MCF 10A (cell line): ENCODE results near the gene TOMM34. TPM values are rescaled to one million over a fixed set of nuclear protein-coding genes. Genes with fewer than 3 reads are reported as not detected.

Source experiments
- BruUV-seq: library from RNA; stranded (reverse); fragments of 400-500 nt; replicated peaks from 2 replicates; lab custom pipeline; 2021; lab: Mats Ljungman, UMichigan
- CTCF ChIA-PET: fragments of 300-600 bp; sonication (Branson Sonifier 250); formaldehyde crosslinking; extraction: SDS; loops from one replicate; lab custom pipeline; 2021; ENCODE audit warnings: antibody characterized with exemption, inconsistent platforms; lab: Yijun Ruan, JAX
- POLR2A ChIA-PET: fragments of 300-600, 350-650 bp; sonication (Branson Sonifier 250); formaldehyde crosslinking; extraction: SDS; loops from one replicate; lab custom pipeline; 2020; ENCODE audit warnings: antibody characterized with exemption, inconsistent platforms; lab: Yijun Ruan, JAX
- DNase-seq: peaks from one replicate; pipeline ENCODE4 v3.0.0-alpha.2; 2018; ENCODE audit not compliant: unreplicated experiment
- H3K27ac Mint-ChIP-seq: one replicate; pipeline ENCODE4 v1.8.0; 2022; ENCODE audit warnings: mild to moderate bottlenecking, low read depth, mixed read lengths; ENCODE audit not compliant: unreplicated experiment
- H3K27me3 Mint-ChIP-seq: one replicate; pipeline ENCODE4 v1.8.0; 2022; ENCODE audit warnings: mixed read lengths; ENCODE audit not compliant: insufficient read depth, unreplicated experiment
- H3K36me3 Mint-ChIP-seq: one replicate; pipeline ENCODE4 v1.8.0; 2022; ENCODE audit warnings: mild to moderate bottlenecking, moderate library complexity, mixed read lengths; ENCODE audit not compliant: insufficient read depth, unreplicated experiment
- H3K4me1 Mint-ChIP-seq: one replicate; pipeline ENCODE4 v1.8.0; 2022; ENCODE audit warnings: mixed read lengths; ENCODE audit not compliant: insufficient read depth, unreplicated experiment
- H3K4me3 Mint-ChIP-seq: one replicate; pipeline ENCODE4 v1.8.0; 2022; ENCODE audit warnings: mild to moderate bottlenecking, moderate library complexity, mixed read lengths; ENCODE audit not compliant: unreplicated experiment
- H3K9me3 Mint-ChIP-seq: one replicate; pipeline ENCODE4 v1.8.0; 2022; ENCODE audit warnings: mixed read lengths; ENCODE audit not compliant: unreplicated experiment
- intact Hi-C: fragments of 100-400 bp; cut with micrococcal nuclease; formaldehyde crosslinking; loops from 2 replicates; pipeline ENCODE4 v1.14.1; 2022
- total RNA-seq: library from RNA; stranded (reverse); gene quantifications from 2 replicates; pipeline ENCODE4 v1.2.3, GENCODE V29; 2022
- TF ChIP-seq, protein P1 (sequence below): fragments of 200-600 bp; IDR thresholded peaks from one replicate; pipeline ENCODE4 v1.8.0; 2022; ENCODE audit warnings: antibody characterized with exemption, mild to moderate bottlenecking; ENCODE audit not compliant: unreplicated experiment

Gene TOMM34
- total RNA-seq, 1 experiment from 2014 or later = 60.0 TPM

DNA sequence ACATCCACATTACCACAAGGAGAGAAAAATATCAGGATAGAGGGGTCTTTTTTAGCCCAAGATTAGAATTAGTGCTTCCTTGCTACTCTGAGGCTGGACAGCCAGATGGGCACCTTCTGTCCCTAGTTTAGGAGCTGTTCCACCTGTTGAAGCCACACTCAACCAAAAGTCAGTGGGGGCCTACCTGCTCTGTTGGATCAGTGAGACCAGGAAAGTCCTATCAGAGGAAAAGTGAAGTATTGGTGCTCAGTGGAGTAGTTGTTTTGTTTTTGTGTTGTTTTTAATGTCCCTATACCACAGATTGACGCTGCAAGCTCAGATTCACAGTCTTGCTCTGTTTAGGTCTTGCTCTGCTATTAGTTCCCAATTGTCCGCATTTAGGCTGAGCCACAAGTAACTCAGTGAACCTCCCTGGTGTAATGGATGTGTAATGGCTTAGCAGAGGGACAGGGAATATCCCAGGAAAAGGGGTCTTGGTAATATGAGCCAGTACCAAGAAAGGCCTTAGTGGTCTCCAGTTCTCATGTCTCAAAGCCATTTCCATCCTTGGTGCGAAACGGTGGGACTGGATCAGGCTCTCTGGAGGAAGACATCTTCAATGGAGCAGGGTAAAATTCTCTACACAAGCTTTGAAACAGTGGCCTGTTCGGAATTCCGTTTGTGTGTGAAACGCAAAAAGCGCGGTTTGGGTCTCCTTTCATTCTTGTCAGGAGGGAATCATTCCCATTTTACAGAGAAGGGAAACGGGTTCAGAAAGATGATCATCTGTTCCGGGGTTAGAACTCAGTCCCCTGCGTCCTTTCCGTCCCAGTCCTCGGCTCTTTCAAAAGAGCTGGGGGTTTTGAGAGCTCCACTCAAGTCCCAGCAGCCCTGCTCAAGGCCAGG lies 51.0 kb downstream of the TOMM34 start:
- ChIA-PET CTCF (interaction anchor here (0.5 to 1.2 kb wide), 3 partner anchors 8 to 432 kb away, joined by 3 to 4 read pairs (median 4); no protein-coding TSS in a partner anchor), POLR2A (interaction anchor here (0.5 to 5.6 kb wide), 12 partner anchors 9 to 154 kb away, joined by 3 to 33 read pairs (median 4); partner anchors contain the start of genes TOMM34 and YWHAB)
- no TSS peak for BruUV-seq
- Mint-ChIP-seq H3K27me3 (no peaks in the 10 kb centered on the region), H3K9me3 (no peaks in the 10 kb centered on the region), H3K27ac (no peak overlapping the region), H3K4me1 (no peaks in the 10 kb centered on the region), H3K4me3 (peak overlapping the region; percentile 83), H3K36me3 (peaks cover 55% of the 10 kb centered on the region)
- TF ChIP-seq, protein P1, sequence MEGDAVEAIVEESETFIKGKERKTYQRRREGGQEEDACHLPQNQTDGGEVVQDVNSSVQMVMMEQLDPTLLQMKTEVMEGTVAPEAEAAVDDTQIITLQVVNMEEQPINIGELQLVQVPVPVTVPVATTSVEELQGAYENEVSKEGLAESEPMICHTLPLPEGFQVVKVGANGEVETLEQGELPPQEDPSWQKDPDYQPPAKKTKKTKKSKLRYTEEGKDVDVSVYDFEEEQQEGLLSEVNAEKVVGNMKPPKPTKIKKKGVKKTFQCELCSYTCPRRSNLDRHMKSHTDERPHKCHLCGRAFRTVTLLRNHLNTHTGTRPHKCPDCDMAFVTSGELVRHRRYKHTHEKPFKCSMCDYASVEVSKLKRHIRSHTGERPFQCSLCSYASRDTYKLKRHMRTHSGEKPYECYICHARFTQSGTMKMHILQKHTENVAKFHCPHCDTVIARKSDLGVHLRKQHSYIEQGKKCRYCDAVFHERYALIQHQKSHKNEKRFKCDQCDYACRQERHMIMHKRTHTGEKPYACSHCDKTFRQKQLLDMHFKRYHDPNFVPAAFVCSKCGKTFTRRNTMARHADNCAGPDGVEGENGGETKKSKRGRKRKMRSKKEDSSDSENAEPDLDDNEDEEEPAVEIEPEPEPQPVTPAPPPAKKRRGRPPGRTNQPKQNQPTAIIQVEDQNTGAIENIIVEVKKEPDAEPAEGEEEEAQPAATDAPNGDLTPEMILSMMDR = no peak
- intact Hi-C loops = no loop called here
- no peak for DNase-seq

DNA sequence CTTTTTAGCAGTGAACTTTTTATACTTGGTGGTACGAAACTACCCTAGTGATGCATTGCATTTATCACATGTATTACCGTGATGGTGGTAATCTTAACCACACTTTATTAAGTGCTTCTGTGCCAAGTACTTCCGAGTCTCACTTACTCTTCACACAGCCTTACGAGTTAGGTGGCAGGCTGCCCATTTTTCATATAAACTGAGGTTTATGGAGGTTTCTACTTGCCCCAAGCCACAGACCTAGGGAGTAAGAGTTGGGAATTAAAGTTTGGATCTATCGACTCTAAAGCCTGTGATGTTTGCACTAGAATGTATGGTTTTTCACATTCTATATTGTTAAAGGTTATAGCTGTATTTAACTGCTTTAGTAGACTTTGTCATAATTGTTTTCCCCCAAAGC lies 55.8 kb downstream of the TOMM34 start:
- no peaks in the 10 kb centered on the region for H3K27me3 Mint-ChIP-seq

DNA sequence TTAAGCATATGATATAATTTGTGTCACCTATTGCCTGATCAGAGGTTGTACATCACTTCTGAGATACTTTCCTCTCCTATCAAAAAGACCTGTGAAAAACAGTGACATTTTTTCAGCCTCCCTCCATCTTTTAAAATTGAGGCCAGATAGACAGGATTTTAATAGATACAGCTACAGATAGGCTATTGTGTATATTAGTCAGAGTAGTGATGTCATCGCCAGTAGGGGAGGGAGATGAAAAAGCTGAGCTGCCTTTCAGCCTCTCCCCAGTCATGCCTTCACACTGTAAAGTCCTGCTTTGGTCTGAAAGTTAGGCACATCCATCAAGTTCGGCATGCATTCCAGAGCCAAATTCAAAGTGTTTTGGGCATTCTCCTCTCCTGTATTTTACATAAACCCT lies 58.2 kb downstream of the TOMM34 start:
- no peak for DNase-seq
- Mint-ChIP-seq H3K4me1 (peaks cover 22% of the 10 kb centered on the region), H3K9me3 (no peaks in the 10 kb centered on the region), H3K27me3 (no peaks in the 10 kb centered on the region), H3K27ac (peak overlapping the region; percentile 20), H3K4me3 (no peak overlapping the region), H3K36me3 (peaks cover 71% of the 10 kb centered on the region)
- BruUV-seq = no TSS peak
- TF ChIP-seq, protein P1 = no peak
- CTCF ChIA-PET = interaction anchor here (1.4 to 1.6 kb wide), 2 partner anchors 9 to 17 kb away, joined by 3 to 5 read pairs; partner anchors contain the start of gene YWHAB
- POLR2A ChIA-PET = interaction anchor here (1.0 to 3.0 kb wide), 2 partner anchors 13 to 14 kb away, joined by 4 to 16 read pairs; no protein-coding TSS in a partner anchor
- intact Hi-C loops = no loop called here

More for the DNA sequence above, 55.8 kb downstream of the TOMM34 start:
- TF ChIP-seq, protein P1 = no peak
- no peak overlapping the region for H3K4me3 Mint-ChIP-seq
- intact Hi-C loops = no loop called here
- H3K9me3 Mint-ChIP-seq = no peaks in the 10 kb centered on the region
- no TSS peak for BruUV-seq
- no peak for DNase-seq
- POLR2A ChIA-PET = interaction anchor here (0.9 to 3.0 kb wide), 4 partner anchors 16 to 56 kb away, joined by 3 to 16 read pairs (median 4); partner anchors contain the start of genes TOMM34 and YWHAB
- peaks cover 9% of the 10 kb centered on the region for H3K4me1 Mint-ChIP-seq
- H3K27ac Mint-ChIP-seq = no peak overlapping the region
- CTCF ChIA-PET = interaction anchor here (0.7 kb wide), 1 partner anchor 15 kb away, joined by 3 read pairs; no protein-coding TSS in a partner anchor
- peaks cover 81% of the 10 kb centered on the region for H3K36me3 Mint-ChIP-seq
